SK-N-SH (cell line): ENCODE data around the gene CDAN1. TPM values are rescaled to one million over a fixed set of nuclear protein-coding genes. Genes with fewer than 3 reads are reported as not detected.

Experiments
- CTCF ChIA-PET: fragments of 300-600, 350-600 bp; formaldehyde crosslinking; extraction: SDS; loops from one replicate; lab custom pipeline; 2021; lab: Yijun Ruan, JAX
- POLR2A ChIA-PET: fragments of 350-600 bp; sonication (Branson Sonifier 250); formaldehyde crosslinking; extraction: SDS; loops from one replicate; lab custom pipeline; 2020; ENCODE audit warnings: antibody characterized with exemption, inconsistent platforms; lab: Yijun Ruan, JAX
- DNase-seq: peaks from one replicate; pipeline ENCODE4 v3.0.0; 2012
- H2AFZ ChIP-seq: fragments of 200-600 bp; sonication (generic); 2 replicates; pipeline ENCODE4 v1.8.1; 2016; ENCODE audit warnings: antibody characterized with exemption, mild to moderate bottlenecking, low read depth
- H3F3A ChIP-seq: fragments of 200-600 bp; sonication (generic); replicated peaks from 2 replicates; pipeline ENCODE3; 2016; ENCODE audit warnings: antibody characterized with exemption, mild to moderate bottlenecking; ENCODE audit not compliant: insufficient read depth
- H3K27ac ChIP-seq, 2 experiments: fragments of 200-500 bp in 1 of 2; fragments of 200-600 bp in 1 of 2; sonication (Bioruptor generic) in 1 of 2; sonication (generic), shearing (Covaris generic) in 1 of 2; 2 replicates each; pipeline versions ENCODE4 v1.5.1 to v1.6.1; 2014 to 2016; ENCODE audit warnings: low read depth in 2 of 2, inconsistent platforms in 1 of 2, low read length in 1 of 2, mild to moderate bottlenecking in 1 of 2, mixed read lengths in 1 of 2
- H3K27me3 ChIP-seq: fragments of 200-600 bp; sonication (generic), shearing (Covaris generic); 2 replicates; pipeline ENCODE4 v1.6.1; 2016; ENCODE audit warnings: mixed run types; ENCODE audit not compliant: insufficient read depth
- H3K36me3 ChIP-seq, 2 experiments: fragments of 200-500 bp in 1 of 2; fragments of 200-600 bp in 1 of 2; sonication (Bioruptor generic) in 1 of 2; sonication (generic) in 1 of 2; replicated peaks in 1 of 2; 2 replicates each; pipeline versions ENCODE3 to v1.5.1; 2014 to 2016; ENCODE audit warnings: low read length in 1 of 2, mild to moderate bottlenecking in 1 of 2; ENCODE audit not compliant: insufficient read depth in 2 of 2, control insufficient read depth in 1 of 2
- H3K4me1 ChIP-seq, 2 experiments: fragments of 200-500 bp in 1 of 2; fragments of 200-600 bp in 1 of 2; sonication (Bioruptor generic) in 1 of 2; sonication (generic), shearing (Covaris generic) in 1 of 2; 2 replicates each; pipeline versions ENCODE4 v1.5.1 to v1.6.1; 2014 to 2016; ENCODE audit warnings: low read depth in 1 of 2, low read length in 1 of 2, mixed run types in 1 of 2; ENCODE audit not compliant: insufficient read depth in 2 of 2, control insufficient read depth in 1 of 2
- H3K4me2 ChIP-seq: fragments of 200-600 bp; sonication (generic), shearing (Covaris generic); 2 replicates; pipeline ENCODE4 v1.6.1; 2017; ENCODE audit warnings: mixed run types
- H3K4me3 ChIP-seq, 2 experiments: fragments of 200-500 bp in 1 of 2; fragments of 200-600 bp in 1 of 2; sonication (Bioruptor generic) in 1 of 2; sonication (generic), shearing (Covaris generic) in 1 of 2; 2 replicates each; pipeline versions ENCODE4 v1.5.1 to v1.8.1; 2014 to 2016; ENCODE audit warnings: low read depth in 2 of 2, inconsistent platforms in 1 of 2, low read length in 1 of 2, mild to moderate bottlenecking in 1 of 2, mixed read lengths in 1 of 2, moderate library complexity in 1 of 2
- H3K79me2 ChIP-seq: fragments of 200-600 bp; sonication (generic); 2 replicates; pipeline ENCODE4 v1.8.1; 2017; ENCODE audit warnings: mild to moderate bottlenecking; ENCODE audit not compliant: insufficient read depth
- H3K9ac ChIP-seq: fragments of 200-600 bp; sonication (generic); 2 replicates; pipeline ENCODE4 v1.6.1; 2017; ENCODE audit warnings: mixed run types
- H3K9me2 ChIP-seq: fragments of 200-600 bp; sonication (generic); 2 replicates; pipeline ENCODE4 v1.6.1; 2017; ENCODE audit warnings: mixed run types
- H3K9me3 ChIP-seq: fragments of 200-600 bp; sonication (generic); 2 replicates; pipeline ENCODE4 v1.6.1; 2017; ENCODE audit warnings: mixed run types, mild to moderate bottlenecking, moderate library complexity
- H4K20me1 ChIP-seq: fragments of 200-600 bp; sonication (generic); 2 replicates; pipeline ENCODE4 v1.6.1; 2017; ENCODE audit warnings: mild to moderate bottlenecking, mixed run types; ENCODE audit not compliant: insufficient read depth
- EZH2phosphoT487 ChIP-seq: fragments of 200-600 bp; sonication (generic); IDR thresholded peaks from 2 replicates; pipeline ENCODE4 v1.6.1; 2017; ENCODE audit warnings: low read depth, mixed run types, mild to moderate bottlenecking, antibody characterized with exemption, moderate library complexity, borderline replicate concordance
- FOSL2 ChIP-seq: IDR thresholded peaks from 2 replicates; pipeline ENCODE4 v1.4.0; 2012; ENCODE audit warnings: low read depth, mild to moderate bottlenecking, moderate library complexity, borderline replicate concordance
- JUND ChIP-seq: IDR thresholded peaks from 2 replicates; pipeline ENCODE4 v1.4.0; 2012
- NRF1 ChIP-seq: IDR thresholded peaks from 2 replicates; pipeline ENCODE4 v1.6.1; 2012; ENCODE audit warnings: low read depth, mild to moderate bottlenecking, low read length
- RXRA ChIP-seq: IDR thresholded peaks from 2 replicates; pipeline ENCODE4 v1.4.0; 2012; ENCODE audit warnings: low read depth, mild to moderate bottlenecking, borderline replicate concordance
- SIN3A ChIP-seq: IDR thresholded peaks from 2 replicates; pipeline ENCODE4 v1.6.1; 2012; ENCODE audit warnings: low read depth, mild to moderate bottlenecking, low read length, moderate library complexity, borderline replicate concordance
- SMC3 ChIP-seq: IDR thresholded peaks from 2 replicates; pipeline ENCODE4 v1.6.1; 2012; ENCODE audit warnings: low read depth, low read length, improper control_type of control experiment
- YY1 ChIP-seq: IDR thresholded peaks from 2 replicates; pipeline ENCODE4 v1.4.0; 2012; ENCODE audit warnings: low read depth, mild to moderate bottlenecking
- WGBS: methylation state at CpG from one replicate; pipeline ENCODE4 v1.1.6; 2017; ENCODE audit warnings: low lambda C conversion rate; 5-methylcytosine and 5-hydroxymethylcytosine counted together
- polyA plus RNA-seq, 3 experiments: library from polyadenylated mRNA; depleted of rRNA; stranded (reverse); fragments of >200 nt; gene quantifications; 2 replicates each; pipeline ENCODE4 v1.2.3, GENCODE V29; 2012
- TF ChIP-seq, protein P1 (sequence below): IDR thresholded peaks from 2 replicates; pipeline ENCODE4 v1.6.1; 2012; ENCODE audit warnings: mild to moderate bottlenecking, low read depth, low read length, moderate library complexity
- TF ChIP-seq, protein P2 (sequence below): IDR thresholded peaks from 2 replicates; pipeline ENCODE4 v1.4.0; 2012; ENCODE audit warnings: low read depth, borderline replicate concordance
- TF ChIP-seq, protein P3 (sequence below): fragments of 150-350 bp; IDR thresholded peaks from 2 replicates; pipeline ENCODE4 v1.6.1; 2017; ENCODE audit warnings: antibody characterized with exemption, low read length, low read depth, borderline replicate concordance

The CDAN1 gene
- polyA plus RNA-seq, 1 of the 3 experiments (the other 2 are of a cell fraction), result 6.2 TPM

DNA sequence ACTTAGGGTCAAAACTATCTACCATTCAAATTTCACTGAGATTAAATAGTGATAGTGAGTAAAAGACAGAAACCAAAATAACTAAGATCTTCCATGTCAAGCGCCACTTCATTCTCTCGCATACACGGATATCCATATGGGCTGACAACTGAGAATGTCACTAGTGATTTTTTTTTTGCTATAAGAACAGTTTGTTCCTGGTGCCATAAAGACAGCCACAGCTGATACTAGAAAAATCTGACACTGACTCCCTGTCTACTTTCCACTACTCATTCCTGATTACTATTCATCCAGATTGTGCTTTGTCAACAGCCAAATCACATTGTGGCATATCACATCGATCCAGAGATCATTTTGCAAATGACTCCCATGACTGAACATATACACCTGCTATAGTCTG, 45.8 kb upstream of the CDAN1 start (continued):
- TF ChIP-seq, protein P1, sequence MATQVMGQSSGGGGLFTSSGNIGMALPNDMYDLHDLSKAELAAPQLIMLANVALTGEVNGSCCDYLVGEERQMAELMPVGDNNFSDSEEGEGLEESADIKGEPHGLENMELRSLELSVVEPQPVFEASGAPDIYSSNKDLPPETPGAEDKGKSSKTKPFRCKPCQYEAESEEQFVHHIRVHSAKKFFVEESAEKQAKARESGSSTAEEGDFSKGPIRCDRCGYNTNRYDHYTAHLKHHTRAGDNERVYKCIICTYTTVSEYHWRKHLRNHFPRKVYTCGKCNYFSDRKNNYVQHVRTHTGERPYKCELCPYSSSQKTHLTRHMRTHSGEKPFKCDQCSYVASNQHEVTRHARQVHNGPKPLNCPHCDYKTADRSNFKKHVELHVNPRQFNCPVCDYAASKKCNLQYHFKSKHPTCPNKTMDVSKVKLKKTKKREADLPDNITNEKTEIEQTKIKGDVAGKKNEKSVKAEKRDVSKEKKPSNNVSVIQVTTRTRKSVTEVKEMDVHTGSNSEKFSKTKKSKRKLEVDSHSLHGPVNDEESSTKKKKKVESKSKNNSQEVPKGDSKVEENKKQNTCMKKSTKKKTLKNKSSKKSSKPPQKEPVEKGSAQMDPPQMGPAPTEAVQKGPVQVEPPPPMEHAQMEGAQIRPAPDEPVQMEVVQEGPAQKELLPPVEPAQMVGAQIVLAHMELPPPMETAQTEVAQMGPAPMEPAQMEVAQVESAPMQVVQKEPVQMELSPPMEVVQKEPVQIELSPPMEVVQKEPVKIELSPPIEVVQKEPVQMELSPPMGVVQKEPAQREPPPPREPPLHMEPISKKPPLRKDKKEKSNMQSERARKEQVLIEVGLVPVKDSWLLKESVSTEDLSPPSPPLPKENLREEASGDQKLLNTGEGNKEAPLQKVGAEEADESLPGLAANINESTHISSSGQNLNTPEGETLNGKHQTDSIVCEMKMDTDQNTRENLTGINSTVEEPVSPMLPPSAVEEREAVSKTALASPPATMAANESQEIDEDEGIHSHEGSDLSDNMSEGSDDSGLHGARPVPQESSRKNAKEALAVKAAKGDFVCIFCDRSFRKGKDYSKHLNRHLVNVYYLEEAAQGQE, result no peak
- TF ChIP-seq, protein P2, sequence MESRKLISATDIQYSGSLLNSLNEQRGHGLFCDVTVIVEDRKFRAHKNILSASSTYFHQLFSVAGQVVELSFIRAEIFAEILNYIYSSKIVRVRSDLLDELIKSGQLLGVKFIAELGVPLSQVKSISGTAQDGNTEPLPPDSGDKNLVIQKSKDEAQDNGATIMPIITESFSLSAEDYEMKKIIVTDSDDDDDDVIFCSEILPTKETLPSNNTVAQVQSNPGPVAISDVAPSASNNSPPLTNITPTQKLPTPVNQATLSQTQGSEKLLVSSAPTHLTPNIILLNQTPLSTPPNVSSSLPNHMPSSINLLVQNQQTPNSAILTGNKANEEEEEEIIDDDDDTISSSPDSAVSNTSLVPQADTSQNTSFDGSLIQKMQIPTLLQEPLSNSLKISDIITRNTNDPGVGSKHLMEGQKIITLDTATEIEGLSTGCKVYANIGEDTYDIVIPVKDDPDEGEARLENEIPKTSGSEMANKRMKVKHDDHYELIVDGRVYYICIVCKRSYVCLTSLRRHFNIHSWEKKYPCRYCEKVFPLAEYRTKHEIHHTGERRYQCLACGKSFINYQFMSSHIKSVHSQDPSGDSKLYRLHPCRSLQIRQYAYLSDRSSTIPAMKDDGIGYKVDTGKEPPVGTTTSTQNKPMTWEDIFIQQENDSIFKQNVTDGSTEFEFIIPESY, result no peak
- TF ChIP-seq NRF1, result no peak
- TF ChIP-seq, protein P3, sequence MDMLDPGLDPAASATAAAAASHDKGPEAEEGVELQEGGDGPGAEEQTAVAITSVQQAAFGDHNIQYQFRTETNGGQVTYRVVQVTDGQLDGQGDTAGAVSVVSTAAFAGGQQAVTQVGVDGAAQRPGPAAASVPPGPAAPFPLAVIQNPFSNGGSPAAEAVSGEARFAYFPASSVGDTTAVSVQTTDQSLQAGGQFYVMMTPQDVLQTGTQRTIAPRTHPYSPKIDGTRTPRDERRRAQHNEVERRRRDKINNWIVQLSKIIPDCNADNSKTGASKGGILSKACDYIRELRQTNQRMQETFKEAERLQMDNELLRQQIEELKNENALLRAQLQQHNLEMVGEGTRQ, result no peak
- TF ChIP-seq JUND, result no peak
- TF ChIP-seq YY1, result no peak
- TF ChIP-seq RXRA, result no peak
- TF ChIP-seq SMC3, result no peak
- TF ChIP-seq FOSL2, result no peak
- TF ChIP-seq, all 33 proteins: peak for 0

DNA sequence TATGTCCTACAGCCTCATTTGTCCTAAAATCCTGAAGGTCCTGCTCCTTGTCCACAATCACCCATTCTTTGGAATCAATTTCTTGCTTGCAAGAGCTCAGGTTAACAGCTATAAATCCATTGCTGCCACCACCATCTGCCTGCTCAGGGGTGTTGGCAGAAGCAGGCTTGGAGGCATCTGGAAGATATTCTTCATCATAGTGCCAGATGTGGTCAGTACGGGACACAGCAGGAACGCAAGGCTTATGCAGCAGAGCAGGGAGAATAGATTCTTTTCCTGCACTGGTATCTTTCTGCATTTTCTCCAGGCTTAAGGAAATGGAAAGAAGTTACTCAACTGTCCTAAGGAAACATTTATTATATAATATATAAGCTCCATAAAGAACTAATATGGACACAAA, 38.5 kb upstream of the CDAN1 start:
- Histone ChIP-seq H3K27ac (no peak overlapping the region), H3K36me3 (peaks cover 16 to 27% of the 10 kb centered on the region in 2 experiments), H3K4me1 (no peaks in the 10 kb centered on the region; a peak in 1 of 4 replicates), H3K27me3 (no peaks in the 10 kb centered on the region), H4K20me1 (no peaks in the 10 kb centered on the region), H3K4me2 (no peak overlapping the region), H3K79me2 (no peaks in the 10 kb centered on the region; the same call in 1 of the 2 replicates), H3F3A (peaks cover 10% of the 10 kb centered on the region), H3K4me3 (no peak overlapping the region), H3K9ac (no peak overlapping the region), H3K9me3 (no peaks in the 10 kb centered on the region), H3K9me2 (no peaks in the 10 kb centered on the region)
- DNase-seq, result no peak
- 93% methylated on average over 2 of the region's 2 CpGs for WGBS
- CTCF ChIA-PET, result no interaction called here
- POLR2A ChIA-PET, result no interaction called here
- TF ChIP-seq EZH2phosphoT487, result no peak
- TF ChIP-seq SIN3A, result no peak
- TF ChIP-seq, all 33 proteins: peak for 0
- no peak overlapping the region for H2AFZ ChIP-seq
